PFSK-1 (cell line): ENCODE results near the gene CEP63.

Source experiments
- FOXP2 ChIP-seq: optimal IDR thresholded peaks from 2 replicates; pipeline ENCODE3; 2011; ENCODE audit warnings: borderline replicate concordance, control low read depth, inconsistent platforms; ENCODE audit not compliant: insufficient read depth; ENCODE audit errors: extremely low read length, extremely low read depth
- POLR2AphosphoS5 ChIP-seq: IDR thresholded peaks from 2 replicates; pipeline ENCODE4 v1.6.1; 2012; ENCODE audit warnings: low read depth, mild to moderate bottlenecking, control low read depth, low read length, moderate library complexity
- REST ChIP-seq, 2 experiments: IDR thresholded peaks; 2 replicates each; pipeline versions ENCODE4 v1.6.1 to v1.8.0; 2011 to 2012; ENCODE audit warnings: low read depth in 2 of 2, low read length in 2 of 2, control low read depth in 1 of 2, inconsistent platforms in 1 of 2, mild to moderate bottlenecking in 1 of 2, moderate library complexity in 1 of 2; ENCODE audit not compliant: insufficient read depth in 1 of 2
- SIN3A ChIP-seq: IDR thresholded peaks from 2 replicates; pipeline ENCODE4 v1.6.1; 2012; ENCODE audit warnings: mild to moderate bottlenecking, low read length, moderate library complexity, borderline replicate concordance; ENCODE audit not compliant: insufficient read depth
- TAF1 ChIP-seq: IDR thresholded peaks from 2 replicates; pipeline ENCODE4 v1.6.1; 2012; ENCODE audit warnings: low read length, control low read depth, borderline replicate concordance; ENCODE audit not compliant: insufficient read depth

Gene CEP63

GRCh38 chr3:134525293-134525692 is 39.4 kb downstream of the CEP63 start:
- TF ChIP-seq REST (IDR thresholded peaks at IDR 0.05; ENCODE audit: insufficient read depth in 1 of 2, low read depth in 2 of 2, low read length in 2 of 2) (no peak), FOXP2 (no peak), POLR2AphosphoS5 (no peak), TAF1 (no peak), SIN3A (no peak)

GRCh38 chr3:134526319-134526718 is 40.5 kb downstream of the CEP63 start:
- TF ChIP-seq TAF1 (no peak), REST (IDR thresholded peaks at IDR 0.05; ENCODE audit: insufficient read depth in 1 of 2, low read depth in 2 of 2, low read length in 2 of 2) (no peak), SIN3A (no peak), FOXP2 (no peak), POLR2AphosphoS5 (no peak)

- TF ChIP-seq SIN3A: no peak
- TF ChIP-seq REST (IDR thresholded peaks at IDR 0.05; ENCODE audit: insufficient read depth in 1 of 2, low read depth in 2 of 2, low read length in 2 of 2): no peak
Measured at GRCh38 chr3:134527037-134527436, 41.2 kb downstream of the CEP63 start.

- TF ChIP-seq POLR2AphosphoS5: no peak
- TF ChIP-seq SIN3A: no peak
- TF ChIP-seq REST (IDR thresholded peaks at IDR 0.05; ENCODE audit: insufficient read depth in 1 of 2, low read depth in 2 of 2, low read length in 2 of 2): no peak
- no peak for TF ChIP-seq TAF1
Measured at GRCh38 chr3:134527538-134528186, 41.8 kb downstream of the CEP63 start.

GRCh38 chr3:134533493-134533892 is 47.6 kb downstream of the CEP63 start:
- TF ChIP-seq SIN3A (no peak), FOXP2 (no peak), TAF1 (no peak), POLR2AphosphoS5 (no peak)
